Activated naive CD4-positive, alpha-beta T cell (primary cell): Measurements from ENCODE around the gene RAC2.

Source experiments
- DNase-seq, 4 experiments: peaks; one replicate each; lab custom pipeline; 2025; lab: John Stamatoyannopoulos, UW

Gene RAC2

DNA sequence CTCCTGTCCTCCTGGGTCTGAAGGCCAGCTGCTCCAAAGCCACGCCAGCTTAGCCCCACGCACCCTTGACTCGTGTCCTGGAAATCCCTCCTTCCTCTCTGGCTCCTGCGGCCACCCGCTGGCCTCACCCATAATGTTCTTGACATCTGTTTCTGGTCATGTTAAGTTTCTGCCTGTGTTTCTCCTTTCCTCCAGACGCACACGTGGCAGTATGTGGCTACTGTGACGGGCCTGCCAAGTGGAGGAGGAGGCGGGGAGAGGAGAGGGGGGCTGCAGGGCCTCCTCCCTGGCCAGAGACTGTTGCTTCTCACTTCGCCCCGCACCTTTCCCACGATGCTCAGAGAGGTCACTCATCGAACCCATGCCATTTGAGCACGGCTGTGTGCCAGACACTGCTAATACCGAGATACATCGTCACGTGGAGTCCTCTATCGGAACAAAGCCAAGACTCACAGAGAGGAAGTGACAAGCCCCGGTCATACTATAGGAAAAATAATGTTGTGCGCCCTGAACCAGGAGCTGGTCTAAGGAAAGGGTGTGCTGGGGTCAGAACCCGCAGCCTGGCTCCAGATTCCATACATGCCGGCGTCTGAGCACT lies 67.5 kb downstream of the RAC2 start:
- no peak for DNase-seq

DNA sequence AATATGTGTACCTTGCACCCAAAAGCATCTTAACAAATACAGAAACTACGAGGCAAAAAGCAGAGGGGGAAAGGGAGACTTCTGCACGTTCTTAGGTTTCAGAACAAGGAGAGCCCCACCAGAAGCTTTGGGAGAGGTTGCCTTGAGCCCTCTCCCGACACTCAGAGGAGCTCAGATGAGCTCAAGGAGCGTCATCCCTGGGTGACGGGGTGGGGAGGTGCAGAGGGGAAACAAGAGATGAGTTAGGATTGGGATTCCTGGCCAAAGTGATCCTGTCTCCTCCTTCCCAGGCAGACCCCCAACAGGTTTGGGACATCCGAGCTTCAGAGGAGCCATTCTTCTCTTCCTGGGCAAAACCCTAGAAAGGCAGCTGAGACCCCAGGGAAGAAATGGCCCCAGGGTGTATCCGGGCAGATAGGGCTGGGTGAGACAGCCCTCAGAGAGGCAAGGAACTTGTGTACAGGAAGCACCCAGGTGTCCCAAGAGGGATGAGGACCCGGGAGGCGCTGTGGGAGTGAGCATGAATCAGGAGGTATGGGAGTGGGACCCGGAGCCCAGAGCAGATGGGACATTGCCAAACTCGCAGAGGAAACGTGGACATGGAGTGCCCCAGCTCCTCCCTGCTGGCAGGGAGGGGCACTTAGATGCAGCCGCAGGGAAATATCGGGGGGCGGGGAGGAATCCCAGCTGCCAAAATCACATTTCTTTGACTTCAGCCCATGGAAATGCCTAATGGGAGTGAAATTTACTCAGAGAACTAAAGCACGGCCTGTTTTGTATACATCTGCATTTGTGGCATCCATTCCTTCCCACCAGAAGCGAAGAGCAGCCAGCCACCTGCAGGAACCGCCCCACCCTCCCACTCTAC lies 68.4 kb downstream of the RAC2 start:
- no peak for DNase-seq
